Activated CD4-positive, alpha-beta T cell treated with anti-CD3 and anti-CD28 coated beads, Interleukin-2, Interleukin-4, amounts not matched to agents 100 ng/mL and 50 ng/mL, durations not matched to agents 16 hours and 8 hours (primary cell): ENCODE measurements around the gene KBTBD4.
"Not testable (repeated sequence)": the region's sequence is repeated elsewhere in the genome, so short reads cannot be mapped to it uniquely, and the experiment has no call there.

Source experiments
- DNase-seq: peaks from one replicate; pipeline ENCODE4 v3.0.0-alpha.2; 2020; ENCODE audit warnings: low spot score

KBTBD4 gene

GRCh38 chr11:47558695-47559094 lies 20.1 kb downstream of the KBTBD4 start:
- no peak for DNase-seq

DNA sequence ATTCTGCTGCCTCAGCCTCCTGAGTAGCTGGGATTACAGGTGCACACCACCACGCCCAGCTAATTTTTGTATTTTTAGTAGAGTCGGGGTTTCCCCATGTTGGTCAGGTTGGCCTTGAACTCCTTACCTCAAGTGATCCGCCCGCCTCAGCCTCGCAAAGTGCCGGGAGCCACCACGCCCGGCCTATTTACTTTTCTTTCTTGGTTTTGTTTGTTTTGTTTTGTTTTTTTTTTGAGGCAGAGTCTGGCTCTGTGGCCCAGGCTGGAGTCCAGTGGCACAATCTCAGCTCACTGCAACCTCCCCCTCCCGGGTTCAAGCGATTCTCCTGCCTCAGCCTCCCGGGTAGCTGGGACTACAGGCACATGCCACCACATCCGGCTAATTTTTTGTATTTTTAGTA lies 21.8 kb downstream of the KBTBD4 start:
- DNase-seq = not testable (repeated sequence)

- DNase-seq = no peak
Measured at GRCh38 chr11:47553406-47553743, 25.4 kb downstream of the KBTBD4 start.

- DNase-seq = peak; percentile 93
Measured at GRCh38 chr11:47552566-47553405, 26.0 kb downstream of the KBTBD4 start, which contains the start of gene CELF1. TSS of gene CELF1 (minus strand) at chr11:47553132. CDS start at chr11:47499523, 53,609 bp downstream.

- peak; percentile 19 for DNase-seq
Measured at GRCh38 chr11:47552056-47552565, 26.7 kb downstream of the KBTBD4 start.

DNA sequence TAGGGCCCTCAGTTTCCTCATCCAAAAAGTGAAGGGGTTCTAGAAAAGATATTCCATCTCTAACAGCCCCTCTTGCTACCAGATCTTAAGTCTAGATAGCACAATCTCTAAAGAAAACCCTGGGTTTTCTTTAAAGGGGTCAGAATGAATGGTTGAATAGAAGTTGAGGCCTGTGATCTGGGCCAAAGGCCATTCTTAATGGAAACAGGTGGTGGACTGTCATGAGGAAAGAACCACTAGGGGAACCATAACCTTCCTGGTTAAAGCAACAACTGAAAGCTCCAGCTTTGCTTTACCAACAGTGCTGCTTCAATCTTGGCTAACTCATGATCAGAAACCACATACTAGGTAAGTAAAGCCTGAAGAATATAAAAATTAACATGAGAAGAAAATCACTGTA lies 27.7 kb downstream of the KBTBD4 start:
- DNase-seq = peak; percentile 34

- DNase-seq = no peak
Measured at GRCh38 chr11:47550288-47551047, 28.3 kb downstream of the KBTBD4 start.

DNA sequence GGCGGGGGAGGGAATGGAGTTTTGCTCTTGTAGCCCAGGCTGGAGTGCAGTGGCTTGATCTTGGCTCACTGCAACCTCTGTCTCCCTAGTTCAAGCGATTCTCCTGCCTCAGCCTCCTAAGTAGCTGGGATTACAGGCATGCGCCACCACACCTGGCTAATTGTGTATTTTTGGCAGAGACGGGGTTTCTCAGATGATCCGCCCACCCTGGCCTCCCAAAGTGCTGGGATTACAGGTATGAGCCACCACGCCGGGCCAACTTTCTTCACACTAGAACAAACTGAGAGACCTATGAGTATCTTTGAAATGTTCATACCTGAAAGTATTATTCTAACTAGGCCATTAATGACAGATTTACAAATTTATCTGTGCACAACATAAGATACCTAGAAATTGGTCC lies 32.5 kb downstream of the KBTBD4 start:
- not testable (repeated sequence) for DNase-seq

- DNase-seq = no peak
Measured at GRCh38 chr11:47545298-47545697, 33.5 kb downstream of the KBTBD4 start.

GRCh38 chr11:47541070-47541469 lies 37.7 kb downstream of the KBTBD4 start:
- DNase-seq = no peak

DNA sequence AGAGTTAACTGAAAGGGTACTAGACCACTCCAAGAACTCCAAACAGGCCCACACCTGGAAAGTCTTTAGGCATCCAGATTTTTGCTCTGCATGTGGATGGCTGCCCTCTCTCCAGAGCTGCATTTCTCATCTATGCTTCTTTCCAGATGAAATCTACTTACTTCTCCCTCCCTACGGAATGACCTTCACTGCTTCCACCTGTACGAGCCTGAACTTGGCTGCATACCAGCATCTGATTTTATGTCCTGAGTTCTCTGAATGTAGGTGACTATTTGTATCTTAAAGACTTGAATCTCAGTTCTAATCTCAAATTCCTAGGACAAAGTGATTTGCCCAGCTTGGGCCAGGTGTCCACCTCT lies 39.1 kb downstream of the KBTBD4 start:
- DNase-seq = no peak

DNA sequence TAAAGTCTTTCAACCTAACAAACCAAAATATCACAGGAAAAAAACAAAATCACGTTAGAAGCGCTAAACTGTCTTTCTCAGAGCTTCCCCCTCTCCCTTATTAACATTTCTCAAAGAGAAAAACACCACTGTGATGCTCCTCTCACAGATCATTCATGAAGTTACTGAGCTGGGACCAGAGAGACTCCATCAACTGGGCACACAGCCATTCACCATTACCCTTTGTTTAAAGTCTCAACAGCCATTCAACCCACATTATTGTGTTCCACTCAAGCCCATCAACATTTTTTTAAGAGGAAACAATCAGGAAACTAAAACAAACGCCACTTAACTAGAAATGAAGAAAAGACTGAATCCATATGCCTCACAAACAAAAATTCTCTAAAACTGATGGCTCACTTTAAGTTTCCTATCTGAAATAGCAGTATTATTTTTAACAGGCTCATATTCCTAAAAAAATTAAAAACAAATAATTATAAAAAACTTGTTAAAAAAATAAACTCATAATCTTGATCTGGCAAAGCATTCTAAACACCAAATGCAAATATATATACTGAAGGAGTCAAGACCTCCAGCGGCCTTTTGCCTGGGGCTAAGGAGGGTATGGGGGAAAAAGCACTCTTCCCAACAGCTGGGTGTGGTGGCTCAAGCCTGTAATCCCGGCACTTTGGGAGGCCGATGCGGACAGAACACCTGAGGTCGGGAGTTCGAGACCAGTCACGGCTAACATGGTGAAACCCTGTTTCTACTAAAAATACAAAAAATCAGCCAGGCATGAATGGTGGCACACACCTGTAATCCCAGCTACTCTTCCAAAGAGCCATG lies 39.8 kb downstream of the KBTBD4 start:
- no peak for DNase-seq

GRCh38 chr11:47536915-47537314 lies 41.9 kb downstream of the KBTBD4 start:
- DNase-seq = no peak

GRCh38 chr11:47534704-47535251 lies 44.0 kb downstream of the KBTBD4 start:
- DNase-seq = no peak

GRCh38 chr11:47533690-47534151 lies 45.0 kb downstream of the KBTBD4 start:
- DNase-seq = no peak

DNA sequence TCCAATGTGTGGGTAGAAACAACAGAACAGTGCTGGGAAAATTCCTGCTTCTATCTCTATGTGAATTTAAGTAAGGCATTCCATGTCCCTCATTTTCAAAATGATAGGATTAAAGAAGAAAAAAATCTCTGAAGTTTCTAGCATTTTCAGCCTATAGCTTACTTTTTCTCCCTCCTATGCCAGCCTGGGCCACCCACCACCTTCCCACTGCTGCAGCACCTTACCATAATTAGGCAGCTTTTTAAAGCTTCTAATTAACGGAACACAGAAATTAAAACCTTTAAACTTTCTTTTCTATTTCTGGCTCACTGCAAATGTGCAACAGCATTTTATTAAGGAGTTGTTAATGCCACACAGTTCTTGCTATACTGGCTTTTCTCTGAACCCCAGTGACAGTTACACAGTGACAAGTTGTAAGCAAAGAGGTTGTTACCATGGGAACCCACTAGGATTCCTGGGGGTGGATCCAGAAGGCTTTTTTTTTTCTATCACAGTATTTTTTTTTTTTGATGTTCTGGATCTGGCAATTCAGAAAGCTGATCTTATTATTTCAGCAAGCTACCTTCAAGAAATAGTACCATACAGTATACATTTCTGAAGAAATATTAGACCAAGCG lies 46.1 kb downstream of the KBTBD4 start:
- no peak for DNase-seq

DNA sequence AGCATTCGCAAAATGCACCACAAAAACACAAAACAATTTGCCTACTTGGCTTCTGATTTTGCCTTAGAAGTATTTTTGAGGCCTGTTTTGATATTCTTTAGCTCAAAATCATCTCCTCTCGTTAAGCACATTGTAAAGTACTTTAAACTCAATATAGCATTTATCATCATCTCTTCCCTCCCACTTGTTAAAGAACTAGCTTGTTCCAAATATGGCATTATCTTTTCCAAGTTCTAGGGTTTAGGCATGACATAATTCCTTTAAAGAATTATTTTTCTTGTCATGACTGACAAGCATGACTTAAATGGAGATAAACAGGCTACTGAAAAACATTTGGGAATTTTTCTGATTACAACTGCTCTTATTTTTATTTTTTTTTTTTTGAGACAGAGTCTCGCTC lies 47.1 kb downstream of the KBTBD4 start:
- DNase-seq = no peak

- DNase-seq = not testable (repeated sequence)
Measured at GRCh38 chr11:47530721-47531120, 48.0 kb downstream of the KBTBD4 start.

GRCh38 chr11:47529951-47530350 lies 48.8 kb downstream of the KBTBD4 start:
- no peak for DNase-seq

DNA sequence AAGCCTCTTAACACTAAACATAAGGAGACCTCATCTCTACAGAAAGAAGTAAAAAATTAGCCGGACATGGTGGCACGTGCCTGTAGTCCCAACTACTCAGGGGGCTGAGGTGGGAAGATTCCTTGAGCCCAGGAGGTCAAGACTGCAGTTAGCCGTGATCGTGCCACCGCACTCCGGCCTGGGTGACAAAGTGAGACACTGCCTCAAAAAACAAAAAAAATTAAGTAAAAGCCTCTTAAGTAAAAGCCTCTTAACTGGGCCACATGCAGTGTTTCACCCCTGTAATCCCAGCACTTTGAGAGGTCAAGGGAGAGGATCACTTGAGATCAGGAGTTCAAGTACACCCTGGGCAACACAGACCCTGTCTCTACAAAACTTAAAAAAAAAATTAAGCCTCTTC lies 51.6 kb downstream of the KBTBD4 start:
- no peak for DNase-seq

- DNase-seq = not testable (repeated sequence)
Measured at GRCh38 chr11:47526032-47526431, 52.7 kb downstream of the KBTBD4 start.
